MCF 10A (cell line): ENCODE data around the gene SRRT. TPM values are rescaled to one million over a fixed set of nuclear protein-coding genes. Genes with fewer than 3 reads are reported as not detected.

ENCODE experiments used
- BruUV-seq: library from RNA; stranded (reverse); fragments of 400-500 nt; replicated peaks from 2 replicates; lab custom pipeline; 2021; lab: Mats Ljungman, UMichigan
- CTCF ChIA-PET: fragments of 300-600 bp; sonication (Branson Sonifier 250); formaldehyde crosslinking; extraction: SDS; loops from one replicate; lab custom pipeline; 2021; ENCODE audit warnings: antibody characterized with exemption, inconsistent platforms; lab: Yijun Ruan, JAX
- POLR2A ChIA-PET: fragments of 300-600, 350-650 bp; sonication (Branson Sonifier 250); formaldehyde crosslinking; extraction: SDS; loops from one replicate; lab custom pipeline; 2020; ENCODE audit warnings: antibody characterized with exemption, inconsistent platforms; lab: Yijun Ruan, JAX
- DNase-seq: peaks from one replicate; pipeline ENCODE4 v3.0.0-alpha.2; 2018; ENCODE audit not compliant: unreplicated experiment
- H3K27ac Mint-ChIP-seq: one replicate; pipeline ENCODE4 v1.8.0; 2022; ENCODE audit warnings: mild to moderate bottlenecking, low read depth, mixed read lengths; ENCODE audit not compliant: unreplicated experiment
- H3K27me3 Mint-ChIP-seq: one replicate; pipeline ENCODE4 v1.8.0; 2022; ENCODE audit warnings: mixed read lengths; ENCODE audit not compliant: insufficient read depth, unreplicated experiment
- H3K36me3 Mint-ChIP-seq: one replicate; pipeline ENCODE4 v1.8.0; 2022; ENCODE audit warnings: mild to moderate bottlenecking, moderate library complexity, mixed read lengths; ENCODE audit not compliant: insufficient read depth, unreplicated experiment
- H3K4me1 Mint-ChIP-seq: one replicate; pipeline ENCODE4 v1.8.0; 2022; ENCODE audit warnings: mixed read lengths; ENCODE audit not compliant: insufficient read depth, unreplicated experiment
- H3K4me3 Mint-ChIP-seq: one replicate; pipeline ENCODE4 v1.8.0; 2022; ENCODE audit warnings: mild to moderate bottlenecking, moderate library complexity, mixed read lengths; ENCODE audit not compliant: unreplicated experiment
- H3K9me3 Mint-ChIP-seq: one replicate; pipeline ENCODE4 v1.8.0; 2022; ENCODE audit warnings: mixed read lengths; ENCODE audit not compliant: unreplicated experiment
- CTCF ChIP-seq: fragments of 200-600 bp; IDR thresholded peaks from one replicate; pipeline ENCODE4 v1.8.0; 2022; ENCODE audit warnings: antibody characterized with exemption, mild to moderate bottlenecking; ENCODE audit not compliant: unreplicated experiment
- intact Hi-C: fragments of 100-400 bp; cut with micrococcal nuclease; formaldehyde crosslinking; loops from 2 replicates; pipeline ENCODE4 v1.14.1; 2022
- total RNA-seq: library from RNA; stranded (reverse); gene quantifications from 2 replicates; pipeline ENCODE4 v1.2.3, GENCODE V29; 2022

The SRRT gene
- total RNA-seq, 1 experiment from 2014 or later = 111 TPM

- CTCF ChIA-PET = no interaction called here
- POLR2A ChIA-PET = interaction anchor here (0.9 kb wide), 1 partner anchor 18 kb away, joined by 3 read pairs; the partner anchor contains the start of gene SRRT
- peak overlapping the region; percentile 59 for H3K27ac Mint-ChIP-seq
- no peak for TF ChIP-seq CTCF
- DNase-seq = no peak
- peaks cover 3% of the 10 kb centered on the region for H3K4me1 Mint-ChIP-seq
- H3K27me3 Mint-ChIP-seq = no peaks in the 10 kb centered on the region
- H3K9me3 Mint-ChIP-seq = no peaks in the 10 kb centered on the region
- intact Hi-C loops = no loop called here
- no TSS peak for BruUV-seq
- H3K4me3 Mint-ChIP-seq = no peak overlapping the region
- peaks cover 33% of the 10 kb centered on the region for H3K36me3 Mint-ChIP-seq
Measured at GRCh38 chr7:100856871-100857282, 18.0 kb upstream of the SRRT start.

- BruUV-seq = no TSS peak
- no peak overlapping the region for H3K4me3 Mint-ChIP-seq
Measured at GRCh38 chr7:100859856-100860255, 15.0 kb upstream of the SRRT start.

GRCh38 chr7:100860702-100861615 is 13.9 kb upstream of the SRRT start:
- Mint-ChIP-seq H3K27ac (no peak overlapping the region), H3K27me3 (no peaks in the 10 kb centered on the region), H3K36me3 (peaks cover 43% of the 10 kb centered on the region), H3K4me3 (no peak overlapping the region), H3K9me3 (no peaks in the 10 kb centered on the region), H3K4me1 (no peaks in the 10 kb centered on the region)
- BruUV-seq = no TSS peak
- CTCF ChIA-PET = interaction anchor here (0.7 kb wide), 1 partner anchor 12 kb away, joined by 3 read pairs; no protein-coding TSS in a partner anchor
- POLR2A ChIA-PET = no interaction called here
- no peak for TF ChIP-seq CTCF
- no peak for DNase-seq
- intact Hi-C loops = no loop called here

More at GRCh38 chr7:100859856-100860255, 15.0 kb upstream of the SRRT start:
- DNase-seq = no peak
- Mint-ChIP-seq H3K27ac (no peak overlapping the region), H3K4me1 (no peaks in the 10 kb centered on the region), H3K36me3 (peaks cover 50% of the 10 kb centered on the region), H3K9me3 (no peaks in the 10 kb centered on the region), H3K27me3 (no peaks in the 10 kb centered on the region)
- no peak for TF ChIP-seq CTCF
- ChIA-PET CTCF (no interaction called here), POLR2A (no interaction called here)
- intact Hi-C loops = no loop called here

GRCh38 chr7:100861616-100861985 is 13.3 kb upstream of the SRRT start:
- H3K27ac Mint-ChIP-seq = no peak overlapping the region
- BruUV-seq = no TSS peak
- no peak for TF ChIP-seq CTCF
- intact Hi-C loops = no loop called here
- no peaks in the 10 kb centered on the region for H3K27me3 Mint-ChIP-seq
- no peaks in the 10 kb centered on the region for H3K9me3 Mint-ChIP-seq
- no peak overlapping the region for H3K4me3 Mint-ChIP-seq
- no peak for DNase-seq
- CTCF ChIA-PET = interaction anchor here (0.6 to 0.7 kb wide), 3 partner anchors 10 to 293 kb away, joined by 3 read pairs; no protein-coding TSS in a partner anchor
- H3K4me1 Mint-ChIP-seq = no peaks in the 10 kb centered on the region
- POLR2A ChIA-PET = no interaction called here
- peaks cover 44% of the 10 kb centered on the region for H3K36me3 Mint-ChIP-seq
